ENCODE data around the gene MEGF11.

Gene MEGF11

DNA sequence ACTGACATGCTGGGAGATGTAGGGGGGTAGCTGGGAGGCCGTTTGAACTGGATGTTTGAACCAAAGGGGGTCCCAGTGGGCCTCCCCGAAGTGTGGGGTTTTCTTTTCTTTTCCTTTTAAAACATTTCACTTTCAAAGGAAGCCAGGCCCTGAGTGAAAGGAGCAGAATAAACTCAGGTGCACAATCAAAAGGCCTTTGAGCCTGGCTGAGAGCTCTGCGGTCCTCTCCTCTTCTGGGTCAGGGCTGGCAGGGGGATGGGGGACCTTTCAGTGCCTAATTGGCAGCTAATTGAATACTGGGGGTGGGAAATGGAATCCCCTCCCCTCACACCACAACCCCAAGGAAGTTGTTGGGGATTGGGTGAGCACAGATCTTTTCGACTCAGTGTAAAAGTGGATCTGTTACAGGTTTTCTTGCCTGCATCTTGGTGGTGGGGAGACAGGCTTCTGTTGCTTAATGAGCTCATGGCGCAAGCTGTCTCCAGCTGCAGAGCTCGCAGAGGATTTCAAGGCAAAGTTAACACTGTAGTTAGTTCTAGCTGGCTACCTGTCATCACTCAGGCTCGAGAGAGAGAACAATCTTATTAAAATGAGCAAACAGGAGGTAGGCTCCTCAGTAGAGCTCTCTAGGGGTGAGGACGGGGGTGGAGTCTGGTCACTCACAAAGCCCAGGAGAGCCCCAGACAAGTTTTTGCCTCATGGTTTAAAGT is 251.7 kb downstream of the MEGF11 start:
- TF ChIP-seq, protein P1, sequence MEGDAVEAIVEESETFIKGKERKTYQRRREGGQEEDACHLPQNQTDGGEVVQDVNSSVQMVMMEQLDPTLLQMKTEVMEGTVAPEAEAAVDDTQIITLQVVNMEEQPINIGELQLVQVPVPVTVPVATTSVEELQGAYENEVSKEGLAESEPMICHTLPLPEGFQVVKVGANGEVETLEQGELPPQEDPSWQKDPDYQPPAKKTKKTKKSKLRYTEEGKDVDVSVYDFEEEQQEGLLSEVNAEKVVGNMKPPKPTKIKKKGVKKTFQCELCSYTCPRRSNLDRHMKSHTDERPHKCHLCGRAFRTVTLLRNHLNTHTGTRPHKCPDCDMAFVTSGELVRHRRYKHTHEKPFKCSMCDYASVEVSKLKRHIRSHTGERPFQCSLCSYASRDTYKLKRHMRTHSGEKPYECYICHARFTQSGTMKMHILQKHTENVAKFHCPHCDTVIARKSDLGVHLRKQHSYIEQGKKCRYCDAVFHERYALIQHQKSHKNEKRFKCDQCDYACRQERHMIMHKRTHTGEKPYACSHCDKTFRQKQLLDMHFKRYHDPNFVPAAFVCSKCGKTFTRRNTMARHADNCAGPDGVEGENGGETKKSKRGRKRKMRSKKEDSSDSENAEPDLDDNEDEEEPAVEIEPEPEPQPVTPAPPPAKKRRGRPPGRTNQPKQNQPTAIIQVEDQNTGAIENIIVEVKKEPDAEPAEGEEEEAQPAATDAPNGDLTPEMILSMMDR (IDR thresholded peaks at IDR 0.05; ENCODE audit: extremely low read depth, missing control alignments), result no peak
- no peak for DNase-seq (ENCODE audit: low spot score)

DNA sequence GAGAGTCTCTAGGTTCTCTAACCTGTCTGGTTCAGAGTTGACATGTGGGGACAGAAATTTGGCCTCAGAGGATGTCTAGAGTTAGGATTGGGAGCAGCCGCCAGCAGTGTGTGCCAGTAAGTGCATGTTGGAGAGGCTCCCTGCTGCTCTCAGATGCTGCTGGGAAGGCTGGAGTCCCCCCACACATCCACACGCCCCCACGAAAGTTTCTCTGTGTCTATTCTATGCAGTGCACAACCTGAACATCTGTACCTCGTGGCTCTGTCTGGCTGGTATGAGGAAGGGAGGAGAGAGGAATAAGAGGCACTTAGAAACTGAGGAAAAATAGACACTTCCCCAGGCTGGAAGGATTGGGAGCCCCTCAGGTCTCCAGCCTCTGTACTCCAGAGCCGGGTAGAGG is 252.5 kb downstream of the MEGF11 start:
- TF ChIP-seq, protein P1 (IDR thresholded peaks at IDR 0.05; ENCODE audit: extremely low read depth, missing control alignments), result no peak
- no peak for DNase-seq (ENCODE audit: low spot score)

DNA sequence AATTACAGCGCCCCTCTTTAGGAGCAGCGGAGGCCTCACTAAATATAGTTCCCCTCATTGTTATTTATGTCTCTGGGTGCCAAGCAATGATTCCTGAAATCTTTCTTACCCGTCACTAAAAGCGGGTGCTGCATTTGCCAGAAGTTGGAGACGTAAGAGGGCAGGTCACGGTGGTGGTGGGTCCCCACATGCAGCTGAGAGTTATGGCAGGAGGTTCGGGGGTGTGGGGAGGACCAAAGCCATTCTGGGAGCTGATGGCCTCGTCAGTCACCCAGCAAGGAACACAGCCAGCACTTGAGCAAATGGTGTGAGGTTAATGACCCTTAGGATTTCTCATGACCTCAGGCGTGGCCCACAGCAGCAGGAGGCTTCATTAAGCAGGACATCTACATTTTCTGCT is 255.1 kb downstream of the MEGF11 start:
- TF ChIP-seq, protein P1 (IDR thresholded peaks at IDR 0.05; ENCODE audit: extremely low read depth, missing control alignments), result no peak
- DNase-seq (ENCODE audit: low spot score), result no peak

GRCh38 chr15:65996901-65997300 is 256.6 kb downstream of the MEGF11 start:
- no peak for DNase-seq (ENCODE audit: low spot score)
- TF ChIP-seq, protein P1 (IDR thresholded peaks at IDR 0.05; ENCODE audit: extremely low read depth, missing control alignments), result no peak

DNA sequence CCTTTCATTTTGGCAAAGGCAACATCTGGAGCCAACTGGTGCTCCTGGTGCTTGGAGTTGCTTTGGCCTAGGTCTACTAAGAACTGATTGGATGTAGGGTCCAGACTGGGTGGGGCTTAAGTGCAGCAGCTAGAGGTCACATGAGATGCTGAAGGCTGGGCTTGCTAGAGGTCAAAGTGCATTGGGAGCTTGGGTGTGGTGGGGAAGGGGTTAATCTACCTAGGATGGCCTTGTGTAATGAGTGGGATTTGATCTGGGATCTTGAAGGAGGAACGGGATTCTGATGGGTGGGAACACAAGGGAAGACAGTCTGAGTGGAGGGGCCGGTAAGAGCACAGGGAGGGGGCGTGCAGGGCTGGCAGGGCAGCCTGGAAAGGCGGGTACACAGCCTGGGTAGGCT is 258.7 kb downstream of the MEGF11 start:
- TF ChIP-seq, protein P1 (IDR thresholded peaks at IDR 0.05; ENCODE audit: extremely low read depth, missing control alignments), result no peak
- no peak for DNase-seq (ENCODE audit: low spot score)

GRCh38 chr15:65993762-65994161 is 259.8 kb downstream of the MEGF11 start:
- DNase-seq (ENCODE audit: low spot score), result no peak
- TF ChIP-seq, protein P1 (IDR thresholded peaks at IDR 0.05; ENCODE audit: extremely low read depth, missing control alignments), result no peak

GRCh38 chr15:65993236-65993635 is 260.3 kb downstream of the MEGF11 start:
- no peak for DNase-seq (ENCODE audit: low spot score)
- TF ChIP-seq, protein P1 (IDR thresholded peaks at IDR 0.05; ENCODE audit: extremely low read depth, missing control alignments), result no peak

Measured in GM20000 (cell line).